Peyer's patch (tissue), 4 donors: ENCODE measurements around the gene EPC1.

Experiments used
- POLR2A ChIP-seq, 2 donors: fragments of 450-650 bp; IDR thresholded peaks; one replicate each; pipeline ENCODE4 v1.5.1; 2017; ENCODE audit warnings: antibody characterized with exemption in 2 of 2, mild to moderate bottlenecking in 2 of 2, moderate library complexity in 2 of 2
- TF ChIP-seq, protein P1 (sequence below), 6 experiments: fragments of 450-650 bp in 4 of 6; fragments of 200-600 bp in 2 of 6; sonication (generic) in 1 of 6; IDR thresholded peaks; one replicate each; pipeline ENCODE4 v1.5.1; 2017 to 2019; ENCODE audit warnings: antibody characterized with exemption in 6 of 6, mild to moderate bottlenecking in 3 of 6, moderate library complexity in 1 of 6

DNA sequence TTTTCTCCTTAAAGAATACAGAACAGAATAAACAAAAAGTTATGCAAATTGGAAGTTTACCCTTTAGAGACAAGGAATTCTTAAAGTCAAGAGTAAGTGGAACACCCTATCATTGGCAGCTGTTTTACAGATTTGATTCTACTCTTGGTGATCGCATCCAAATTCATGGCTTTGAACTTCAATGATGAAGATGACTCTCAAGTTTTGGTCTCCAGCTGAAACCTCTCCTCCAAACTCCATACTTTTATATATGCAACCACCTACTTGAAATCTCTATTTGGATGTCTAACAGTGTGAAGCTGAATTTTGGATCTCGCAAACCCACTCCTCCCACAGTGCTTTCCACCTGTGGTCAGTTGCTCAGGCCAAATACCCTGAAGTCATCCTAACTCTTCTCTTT is 80.4 kb downstream of the EPC1 start:
- TF ChIP-seq, protein P1, sequence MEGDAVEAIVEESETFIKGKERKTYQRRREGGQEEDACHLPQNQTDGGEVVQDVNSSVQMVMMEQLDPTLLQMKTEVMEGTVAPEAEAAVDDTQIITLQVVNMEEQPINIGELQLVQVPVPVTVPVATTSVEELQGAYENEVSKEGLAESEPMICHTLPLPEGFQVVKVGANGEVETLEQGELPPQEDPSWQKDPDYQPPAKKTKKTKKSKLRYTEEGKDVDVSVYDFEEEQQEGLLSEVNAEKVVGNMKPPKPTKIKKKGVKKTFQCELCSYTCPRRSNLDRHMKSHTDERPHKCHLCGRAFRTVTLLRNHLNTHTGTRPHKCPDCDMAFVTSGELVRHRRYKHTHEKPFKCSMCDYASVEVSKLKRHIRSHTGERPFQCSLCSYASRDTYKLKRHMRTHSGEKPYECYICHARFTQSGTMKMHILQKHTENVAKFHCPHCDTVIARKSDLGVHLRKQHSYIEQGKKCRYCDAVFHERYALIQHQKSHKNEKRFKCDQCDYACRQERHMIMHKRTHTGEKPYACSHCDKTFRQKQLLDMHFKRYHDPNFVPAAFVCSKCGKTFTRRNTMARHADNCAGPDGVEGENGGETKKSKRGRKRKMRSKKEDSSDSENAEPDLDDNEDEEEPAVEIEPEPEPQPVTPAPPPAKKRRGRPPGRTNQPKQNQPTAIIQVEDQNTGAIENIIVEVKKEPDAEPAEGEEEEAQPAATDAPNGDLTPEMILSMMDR (IDR thresholded peaks at IDR 0.05): no peak
- no peak for TF ChIP-seq POLR2A (IDR thresholded peaks at IDR 0.05)
